ENCODE measurements around the gene PMP22.

The PMP22 gene

GRCh38 chr17:15278380-15278779 lies 13.3 kb upstream of the PMP22 start:
- Histone ChIP-seq H3K9me2 (replicated peaks; ENCODE audit: insufficient read depth, low read length) (no peaks in the 10 kb centered on the region), H3K4me1 (ENCODE audit: low read length) (no peaks in the 10 kb centered on the region), H3K27me3 (replicated peaks; ENCODE audit: insufficient read depth, low read length) (no peaks in the 10 kb centered on the region), H3F3A (ENCODE audit: insufficient read depth, low read length) (no peaks in the 10 kb centered on the region), H3K79me2 (ENCODE audit: low read length) (no peaks in the 10 kb centered on the region), H3K9ac (ENCODE audit: low read length) (no peak overlapping the region), H3K9me3 (replicated peaks; ENCODE audit: insufficient read depth, low read length) (no peaks in the 10 kb centered on the region), H4K20me1 (ENCODE audit: insufficient read depth, low read length) (no peaks in the 10 kb centered on the region), H2AFZ (ENCODE audit: low read length) (no peak overlapping the region), H3K27ac (ENCODE audit: low read length) (no peak overlapping the region), H3K4me3 (ENCODE audit: low read length) (no peak overlapping the region), H3K36me3 (replicated peaks; ENCODE audit: insufficient read depth, low read length) (no peaks in the 10 kb centered on the region), H3K4me2 (ENCODE audit: low read depth, low read length) (peak overlapping the region; percentile 21; the same call in 1 of the 2 replicates)
- TF ChIP-seq EZH2phosphoT487 (IDR thresholded peaks at IDR 0.05; ENCODE audit: low read length) (no peak), CTCF (IDR thresholded peaks at IDR 0.05; ENCODE audit: low read length) (no peak), EZH2 (optimal IDR thresholded peaks at IDR 0.05; ENCODE audit: low read depth, low read length) (no peak)
- no peak for DNase-seq

GRCh38 chr17:15274017-15274416 lies 8.9 kb upstream of the PMP22 start:
- TF ChIP-seq EZH2phosphoT487 (IDR thresholded peaks at IDR 0.05; ENCODE audit: low read length) (no peak), CTCF (IDR thresholded peaks at IDR 0.05; ENCODE audit: low read length) (no peak), EZH2 (optimal IDR thresholded peaks at IDR 0.05; ENCODE audit: low read depth, low read length) (no peak)
- Histone ChIP-seq H3K79me2 (ENCODE audit: low read length) (no peaks in the 10 kb centered on the region), H3K36me3 (replicated peaks; ENCODE audit: insufficient read depth, low read length) (no peaks in the 10 kb centered on the region), H3K4me2 (ENCODE audit: low read depth, low read length) (no peak overlapping the region), H3K9me2 (replicated peaks; ENCODE audit: insufficient read depth, low read length) (no peaks in the 10 kb centered on the region), H3K4me3 (ENCODE audit: low read length) (no peak overlapping the region), H2AFZ (ENCODE audit: low read length) (no peak overlapping the region), H3K4me1 (ENCODE audit: low read length) (no peaks in the 10 kb centered on the region), H3K9me3 (replicated peaks; ENCODE audit: insufficient read depth, low read length) (no peaks in the 10 kb centered on the region), H4K20me1 (ENCODE audit: insufficient read depth, low read length) (no peaks in the 10 kb centered on the region), H3K27me3 (replicated peaks; ENCODE audit: insufficient read depth, low read length) (no peaks in the 10 kb centered on the region), H3F3A (ENCODE audit: insufficient read depth, low read length) (no peaks in the 10 kb centered on the region), H3K27ac (ENCODE audit: low read length) (no peak overlapping the region), H3K9ac (ENCODE audit: low read length) (no peak overlapping the region)
- DNase-seq = no peak

GRCh38 chr17:15273141-15273793 lies 8.1 kb upstream of the PMP22 start:
- H3K36me3 ChIP-seq (replicated peaks; ENCODE audit: insufficient read depth, low read length) = no peaks in the 10 kb centered on the region
- H3K9me2 ChIP-seq (replicated peaks; ENCODE audit: insufficient read depth, low read length) = no peaks in the 10 kb centered on the region
- no peaks in the 10 kb centered on the region for H4K20me1 ChIP-seq (ENCODE audit: insufficient read depth, low read length)
- H3K79me2 ChIP-seq (ENCODE audit: low read length) = no peaks in the 10 kb centered on the region
- H3K27ac ChIP-seq (ENCODE audit: low read length) = no peak overlapping the region
- no peaks in the 10 kb centered on the region for H3F3A ChIP-seq (ENCODE audit: insufficient read depth, low read length)
- DNase-seq = no peak
- no peak overlapping the region for H3K4me2 ChIP-seq (ENCODE audit: low read depth, low read length)
- no peak overlapping the region for H3K9ac ChIP-seq (ENCODE audit: low read length)
- TF ChIP-seq EZH2phosphoT487 (IDR thresholded peaks at IDR 0.05; ENCODE audit: low read length) (no peak), CTCF (IDR thresholded peaks at IDR 0.05; ENCODE audit: low read length) (no peak), EZH2 (optimal IDR thresholded peaks at IDR 0.05; ENCODE audit: low read depth, low read length) (no peak)
- no peak overlapping the region for H2AFZ ChIP-seq (ENCODE audit: low read length)
- H3K4me1 ChIP-seq (ENCODE audit: low read length) = no peaks in the 10 kb centered on the region
- no peak overlapping the region for H3K4me3 ChIP-seq (ENCODE audit: low read length)
- H3K9me3 ChIP-seq (replicated peaks; ENCODE audit: insufficient read depth, low read length) = no peaks in the 10 kb centered on the region
- H3K27me3 ChIP-seq (replicated peaks; ENCODE audit: insufficient read depth, low read length) = no peaks in the 10 kb centered on the region

Data from MM.1S (cell line).